ENCODE results near the gene TAF15. TPM values are rescaled to one million over a fixed set of nuclear protein-coding genes. Genes with fewer than 3 reads are reported as not detected.

TAF15 gene
- total RNA-seq, 2 experiments from 2014 or later = 65.9 to 256 TPM

DNA sequence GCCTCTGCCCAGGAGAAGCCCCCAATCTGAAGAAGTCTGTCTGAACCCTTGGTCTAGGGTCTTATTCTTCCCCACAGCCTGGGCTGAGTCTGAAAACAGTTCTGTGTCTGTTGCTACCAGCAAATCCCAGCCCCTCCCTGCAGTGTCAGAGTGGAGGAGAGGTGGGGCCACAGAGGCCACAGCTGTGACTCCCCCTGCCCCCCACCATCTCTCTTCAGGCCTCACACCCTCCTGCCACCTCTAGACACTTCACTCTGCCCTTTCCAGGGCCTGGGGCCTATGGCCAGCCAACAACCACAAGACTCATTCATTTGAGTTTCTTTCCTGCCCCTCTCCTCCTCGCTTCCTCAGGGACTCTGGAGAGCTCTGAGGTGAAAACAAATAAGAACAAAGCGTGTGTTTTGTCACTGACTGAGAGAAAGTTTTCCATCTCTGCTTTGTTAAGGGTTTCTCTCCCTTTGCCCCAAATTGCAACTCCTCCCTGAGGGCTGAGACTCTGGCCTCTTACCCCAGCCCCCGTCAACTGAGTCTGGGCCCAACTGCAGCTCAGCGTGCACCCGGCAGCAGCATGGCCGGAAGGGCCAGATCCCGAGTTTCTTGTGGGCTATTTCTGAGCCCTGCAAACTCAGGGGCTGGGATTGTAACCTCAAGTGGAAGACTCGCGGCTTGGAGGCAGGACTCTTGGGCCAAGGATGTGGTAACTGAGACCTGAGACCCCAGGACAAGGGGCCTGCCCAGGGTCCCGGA is 35.4 kb upstream of the TAF15 start:
- no peaks in the 10 kb centered on the region for H3K9me2 ChIP-seq (ENCODE audit: insufficient read depth, low read length)
- ChIA-PET CTCF (ENCODE audit: unreplicated experiment) (no interaction called here), POLR2A (no interaction called here)
- H3K79me2 ChIP-seq (ENCODE audit: insufficient read depth, low read depth, low read length) = no peaks in the 10 kb centered on the region
- H3K4me1 ChIP-seq (ENCODE audit: insufficient read depth, low read length, poor library complexity, severe bottlenecking) = no peaks in the 10 kb centered on the region
- H2AFZ ChIP-seq (ENCODE audit: low read length) = no peak overlapping the region
- H3K4me3 ChIP-seq (ENCODE audit: low read depth, low read length, poor library complexity, severe bottlenecking) = no peak overlapping the region
- H3K9me3 ChIP-seq (ENCODE audit: low read length) = no peaks in the 10 kb centered on the region
- no TSS peak for BruUV-seq (replicated peaks)
- TF ChIP-seq EZH2phosphoT487 (IDR thresholded peaks at IDR 0.05; ENCODE audit: borderline replicate concordance, low read depth, low read length) = no peak
- TF ChIP-seq, protein P1, sequence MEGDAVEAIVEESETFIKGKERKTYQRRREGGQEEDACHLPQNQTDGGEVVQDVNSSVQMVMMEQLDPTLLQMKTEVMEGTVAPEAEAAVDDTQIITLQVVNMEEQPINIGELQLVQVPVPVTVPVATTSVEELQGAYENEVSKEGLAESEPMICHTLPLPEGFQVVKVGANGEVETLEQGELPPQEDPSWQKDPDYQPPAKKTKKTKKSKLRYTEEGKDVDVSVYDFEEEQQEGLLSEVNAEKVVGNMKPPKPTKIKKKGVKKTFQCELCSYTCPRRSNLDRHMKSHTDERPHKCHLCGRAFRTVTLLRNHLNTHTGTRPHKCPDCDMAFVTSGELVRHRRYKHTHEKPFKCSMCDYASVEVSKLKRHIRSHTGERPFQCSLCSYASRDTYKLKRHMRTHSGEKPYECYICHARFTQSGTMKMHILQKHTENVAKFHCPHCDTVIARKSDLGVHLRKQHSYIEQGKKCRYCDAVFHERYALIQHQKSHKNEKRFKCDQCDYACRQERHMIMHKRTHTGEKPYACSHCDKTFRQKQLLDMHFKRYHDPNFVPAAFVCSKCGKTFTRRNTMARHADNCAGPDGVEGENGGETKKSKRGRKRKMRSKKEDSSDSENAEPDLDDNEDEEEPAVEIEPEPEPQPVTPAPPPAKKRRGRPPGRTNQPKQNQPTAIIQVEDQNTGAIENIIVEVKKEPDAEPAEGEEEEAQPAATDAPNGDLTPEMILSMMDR (conservative IDR thresholded peaks at IDR 0.05; ENCODE audit: low read length) = no peak
- H4K20me1 ChIP-seq (ENCODE audit: insufficient read depth, low read length) = no peaks in the 10 kb centered on the region
- no peak overlapping the region for H3K27ac ChIP-seq (ENCODE audit: low read depth, low read length, poor library complexity, severe bottlenecking)
- no peak for DNase-seq (ENCODE audit: low spot score)
- no peaks in the 10 kb centered on the region for H3K36me3 ChIP-seq (ENCODE audit: insufficient read depth, low read length)
- H3K4me2 ChIP-seq (ENCODE audit: low read length) = no peak overlapping the region
- intact Hi-C loops (cut with micrococcal nuclease; ENCODE audit: unreplicated experiment) = no loop called here

DNA sequence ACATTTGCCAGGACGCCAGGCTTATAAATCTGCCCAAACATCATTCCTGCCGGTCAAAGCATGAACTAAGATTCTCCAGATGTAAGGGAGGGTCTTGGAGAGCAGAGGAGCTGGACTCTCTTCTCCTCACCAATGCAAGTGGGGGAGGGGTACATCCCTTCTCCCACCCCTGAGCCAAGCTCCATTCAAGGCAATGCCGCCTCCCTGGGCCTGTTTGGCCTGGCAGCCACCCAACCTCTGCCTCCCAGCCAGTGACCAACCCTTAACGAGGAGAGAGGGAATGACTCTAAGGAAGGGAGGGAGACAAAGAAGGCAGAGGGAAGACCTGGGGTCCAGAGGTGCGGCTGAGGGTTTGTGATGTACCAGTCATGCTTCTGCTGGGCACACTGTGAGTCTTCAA is 34.8 kb upstream of the TAF15 start:
- Histone ChIP-seq H3K4me1 (ENCODE audit: insufficient read depth, low read length, poor library complexity, severe bottlenecking) (no peaks in the 10 kb centered on the region), H3K9me3 (ENCODE audit: low read length) (no peaks in the 10 kb centered on the region), H4K20me1 (ENCODE audit: insufficient read depth, low read length) (no peaks in the 10 kb centered on the region), H3K9me2 (ENCODE audit: insufficient read depth, low read length) (no peaks in the 10 kb centered on the region), H3K27ac (ENCODE audit: low read depth, low read length, poor library complexity, severe bottlenecking) (no peak overlapping the region), H3K4me3 (ENCODE audit: low read depth, low read length, poor library complexity, severe bottlenecking) (no peak overlapping the region), H3K79me2 (ENCODE audit: insufficient read depth, low read depth, low read length) (no peaks in the 10 kb centered on the region), H3K4me2 (ENCODE audit: low read length) (no peak overlapping the region), H2AFZ (ENCODE audit: low read length) (no peak overlapping the region), H3K36me3 (ENCODE audit: insufficient read depth, low read length) (no peaks in the 10 kb centered on the region)
- TF ChIP-seq, protein P1 (conservative IDR thresholded peaks at IDR 0.05; ENCODE audit: low read length) = no peak
- no peak for TF ChIP-seq EZH2phosphoT487 (IDR thresholded peaks at IDR 0.05; ENCODE audit: borderline replicate concordance, low read depth, low read length)
- ChIA-PET POLR2A (no interaction called here), CTCF (ENCODE audit: unreplicated experiment) (no interaction called here)
- no peak for DNase-seq (ENCODE audit: low spot score)
- BruUV-seq (replicated peaks) = no TSS peak
- intact Hi-C loops (cut with micrococcal nuclease; ENCODE audit: unreplicated experiment) = no loop called here

DNA sequence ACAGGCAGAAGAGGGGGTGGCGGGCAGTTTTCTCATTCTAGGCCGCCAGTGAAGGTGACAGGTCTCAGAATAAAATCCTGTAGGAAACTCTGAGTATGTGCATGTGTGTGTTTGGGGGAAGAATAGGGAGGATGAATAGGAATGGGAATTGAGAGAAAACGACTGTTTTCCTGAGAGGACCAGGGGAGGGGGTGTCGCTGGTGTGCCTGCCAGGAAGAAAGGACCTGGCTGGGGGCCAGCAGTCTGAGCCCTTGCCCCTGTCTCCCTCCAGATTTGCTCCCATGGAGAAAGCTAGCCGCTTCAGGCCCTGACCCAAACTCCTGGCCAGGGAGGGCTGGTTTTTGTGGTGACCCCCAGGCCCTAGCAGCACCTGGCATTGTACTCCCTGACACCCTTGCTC is 34.2 kb upstream of the TAF15 start:
- intact Hi-C loops (cut with micrococcal nuclease; ENCODE audit: unreplicated experiment) = no loop called here
- H3K4me1 ChIP-seq (ENCODE audit: insufficient read depth, low read length, poor library complexity, severe bottlenecking) = no peaks in the 10 kb centered on the region
- no peaks in the 10 kb centered on the region for H3K9me3 ChIP-seq (ENCODE audit: low read length)
- no peak overlapping the region for H2AFZ ChIP-seq (ENCODE audit: low read length)
- H3K4me3 ChIP-seq (ENCODE audit: low read depth, low read length, poor library complexity, severe bottlenecking) = no peak overlapping the region
- no peaks in the 10 kb centered on the region for H4K20me1 ChIP-seq (ENCODE audit: insufficient read depth, low read length)
- H3K79me2 ChIP-seq (ENCODE audit: insufficient read depth, low read depth, low read length) = no peaks in the 10 kb centered on the region
- DNase-seq (ENCODE audit: low spot score) = no peak
- CTCF ChIA-PET (ENCODE audit: unreplicated experiment) = no interaction called here
- no peaks in the 10 kb centered on the region for H3K36me3 ChIP-seq (ENCODE audit: insufficient read depth, low read length)
- no TSS peak for BruUV-seq (replicated peaks)
- no peak overlapping the region for H3K27ac ChIP-seq (ENCODE audit: low read depth, low read length, poor library complexity, severe bottlenecking)
- no peak overlapping the region for H3K4me2 ChIP-seq (ENCODE audit: low read length)
- POLR2A ChIA-PET = no interaction called here
- TF ChIP-seq, protein P1 (conservative IDR thresholded peaks at IDR 0.05; ENCODE audit: low read length) = no peak
- TF ChIP-seq EZH2phosphoT487 (IDR thresholded peaks at IDR 0.05; ENCODE audit: borderline replicate concordance, low read depth, low read length) = no peak
- no peaks in the 10 kb centered on the region for H3K9me2 ChIP-seq (ENCODE audit: insufficient read depth, low read length)
